Cortex of kidney (tissue), 1 donor: Measurements from ENCODE around the gene CCDC171.
"Not testable (repeated sequence)": the region's sequence is repeated elsewhere in the genome, so short reads cannot be mapped to it uniquely, and the experiment has no call there.

Source experiments
- DNase-seq: peaks from one replicate; lab custom pipeline; 2025; lab: John Stamatoyannopoulos, UW

Gene CCDC171

DNA sequence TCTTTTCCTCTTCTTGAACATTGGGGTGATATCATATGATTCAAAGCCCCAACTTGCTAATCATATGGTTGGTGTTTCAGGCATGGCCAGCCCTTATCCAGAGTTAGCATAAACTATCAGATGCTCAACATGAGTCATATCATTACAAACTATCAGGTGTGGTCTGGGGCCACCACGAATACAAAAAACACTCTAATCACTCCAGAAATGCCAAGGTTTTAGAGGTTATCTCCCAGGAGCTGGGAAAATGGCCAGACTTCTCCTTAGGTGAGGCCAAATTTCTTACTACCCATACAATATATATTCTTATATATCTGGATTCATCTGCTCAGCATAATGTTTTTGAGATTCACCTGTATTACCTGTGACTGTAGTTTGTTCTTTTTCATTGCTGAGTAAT lies 210.5 kb downstream of the CCDC171 start:
- no peak for DNase-seq

DNA sequence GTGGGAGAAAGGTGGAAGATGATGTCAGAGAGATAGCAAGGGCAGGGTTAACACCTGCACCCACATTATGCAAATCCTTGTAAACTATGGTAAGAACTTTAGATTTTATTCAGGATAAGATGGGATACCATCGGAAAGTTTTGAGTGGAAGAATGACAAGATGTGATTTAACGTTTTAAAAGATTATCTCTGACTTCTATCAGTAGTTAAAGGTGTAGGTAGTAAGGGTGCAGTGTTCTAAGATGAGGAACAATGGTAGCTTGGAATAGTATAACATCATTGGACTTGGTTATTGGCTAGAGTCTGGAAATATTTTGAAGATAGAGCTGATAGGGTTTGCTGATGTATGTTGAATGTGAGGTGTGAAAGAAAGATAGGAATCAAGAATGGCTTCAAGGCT lies 211.3 kb downstream of the CCDC171 start:
- DNase-seq = no peak

DNA sequence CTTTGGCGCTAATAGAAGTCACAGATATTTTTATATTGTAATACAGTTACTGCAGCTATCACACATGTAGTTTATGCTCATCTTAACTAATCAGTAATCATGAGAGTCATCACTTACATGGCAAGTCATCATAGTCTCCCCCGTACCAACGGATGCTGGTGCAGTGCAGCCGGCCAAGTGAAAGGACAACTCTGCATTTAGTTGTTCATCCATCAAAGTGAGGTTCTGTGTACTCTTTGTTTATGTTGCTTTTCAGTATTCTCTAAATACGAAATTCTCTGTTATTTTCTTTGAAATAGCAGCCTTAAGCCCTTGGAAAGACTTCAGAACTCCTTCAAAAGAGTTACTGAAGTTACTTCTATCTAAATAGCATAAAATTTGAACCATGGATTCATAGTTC lies 216.7 kb downstream of the CCDC171 start:
- no peak for DNase-seq

DNA sequence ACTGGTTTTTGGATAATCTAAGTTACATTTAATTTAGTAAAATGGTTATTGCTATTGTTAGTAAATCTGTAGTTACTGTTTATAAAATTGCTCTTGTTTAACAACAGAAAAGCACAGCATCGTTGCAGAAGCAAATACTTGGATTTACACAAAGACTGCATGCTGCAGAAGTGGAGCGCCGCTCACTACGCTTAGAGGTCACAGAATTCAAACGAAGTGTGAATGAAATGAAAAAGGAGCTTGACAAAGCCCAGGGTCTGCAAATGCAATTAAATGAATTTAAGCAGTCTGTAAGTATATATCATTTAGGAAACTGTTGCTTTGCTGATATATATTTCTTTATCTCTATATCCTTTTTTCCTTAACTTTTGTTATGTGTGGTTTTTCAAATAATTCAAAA lies 226.0 kb downstream of the CCDC171 start:
- DNase-seq = no peak

DNA sequence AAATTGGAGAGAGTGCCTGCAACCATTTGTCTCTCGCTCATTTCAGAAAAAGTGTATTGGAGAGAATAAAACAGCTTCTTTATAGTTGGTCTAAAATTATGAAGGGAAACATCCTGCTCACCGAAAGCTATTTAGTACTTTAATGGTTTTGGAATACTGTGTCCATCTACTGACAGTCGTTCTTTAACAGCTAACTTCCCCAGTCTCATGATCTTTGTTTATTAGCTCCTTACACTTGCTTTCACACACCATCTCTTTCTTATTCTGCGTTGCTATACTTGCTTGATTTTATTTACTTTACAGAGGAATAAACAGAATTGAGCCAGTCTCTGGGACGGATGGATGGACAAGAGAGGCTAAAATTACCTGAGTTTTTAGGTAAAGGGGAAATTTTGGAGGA lies 229.3 kb downstream of the CCDC171 start:
- DNase-seq = no peak

DNA sequence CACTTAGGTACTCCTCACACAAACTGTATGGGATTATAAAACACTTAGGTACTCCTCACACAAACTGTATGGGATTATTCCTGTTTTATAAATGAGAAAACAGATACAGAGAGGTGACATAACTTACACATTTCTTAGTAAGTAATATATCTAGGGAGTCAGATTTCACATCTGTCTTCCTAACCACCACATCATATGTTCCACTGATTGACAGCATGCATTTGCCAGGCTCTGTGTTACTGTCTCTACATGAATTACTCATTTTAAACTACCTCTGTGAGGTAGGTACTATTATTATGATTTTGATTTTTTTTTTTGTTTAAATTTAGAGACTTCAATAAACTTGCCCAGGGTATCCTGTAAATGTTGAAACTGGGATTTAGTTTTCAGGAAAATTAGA lies 232.7 kb downstream of the CCDC171 start:
- DNase-seq = no peak

DNA sequence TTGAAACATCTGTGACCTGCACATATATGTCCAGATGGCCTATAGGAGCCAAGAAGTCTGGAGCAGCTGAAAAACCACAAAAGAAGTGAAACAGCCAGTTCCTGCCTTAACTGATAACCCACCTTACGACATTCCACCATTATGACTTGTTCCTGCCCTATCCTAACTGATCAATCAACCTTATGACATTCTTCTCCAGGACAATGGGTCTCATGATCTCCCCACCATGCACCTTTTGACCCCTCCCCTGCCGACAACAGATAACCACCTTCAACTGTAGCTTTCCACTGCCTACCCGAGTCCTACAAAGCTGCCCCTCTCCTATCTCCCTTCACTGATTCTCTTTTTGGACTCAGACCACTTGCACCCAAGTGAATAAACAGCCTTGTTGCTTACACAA lies 233.8 kb downstream of the CCDC171 start:
- no peak for DNase-seq

DNA sequence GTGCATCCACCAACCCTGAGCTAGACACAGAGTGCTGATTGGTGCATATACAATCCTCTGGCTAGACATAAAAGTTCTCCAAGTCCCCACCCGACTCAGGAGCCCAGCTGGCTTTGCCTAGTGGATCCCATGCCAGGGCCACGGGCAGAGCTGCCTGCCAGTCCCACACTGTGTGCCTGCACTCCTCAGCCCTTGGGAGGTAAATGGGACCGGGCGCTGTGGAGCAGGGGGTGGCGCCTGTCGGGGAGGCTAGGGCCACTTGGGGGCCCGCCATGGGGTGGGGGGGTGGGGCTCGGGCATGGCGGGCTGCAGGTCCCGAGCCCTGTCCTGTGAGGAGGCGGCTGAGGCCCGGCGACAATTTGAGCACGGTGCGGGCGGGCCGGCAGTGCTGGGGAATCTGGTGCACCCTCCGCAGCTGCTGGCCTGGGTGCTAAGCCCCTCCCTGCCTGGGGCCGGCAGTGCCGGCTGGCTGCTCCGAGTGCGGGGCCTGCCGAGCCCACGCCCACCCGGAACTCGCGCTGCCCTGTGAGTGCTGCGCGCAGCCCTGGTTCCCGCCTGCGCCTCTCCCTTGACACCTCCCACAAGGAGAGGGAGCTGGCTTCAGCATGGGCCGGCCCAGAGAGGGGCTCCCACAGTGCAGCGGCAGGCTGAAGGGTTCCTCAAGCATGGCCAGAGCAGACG lies 257.5 kb downstream of the CCDC171 start:
- not testable (repeated sequence) for DNase-seq

DNA sequence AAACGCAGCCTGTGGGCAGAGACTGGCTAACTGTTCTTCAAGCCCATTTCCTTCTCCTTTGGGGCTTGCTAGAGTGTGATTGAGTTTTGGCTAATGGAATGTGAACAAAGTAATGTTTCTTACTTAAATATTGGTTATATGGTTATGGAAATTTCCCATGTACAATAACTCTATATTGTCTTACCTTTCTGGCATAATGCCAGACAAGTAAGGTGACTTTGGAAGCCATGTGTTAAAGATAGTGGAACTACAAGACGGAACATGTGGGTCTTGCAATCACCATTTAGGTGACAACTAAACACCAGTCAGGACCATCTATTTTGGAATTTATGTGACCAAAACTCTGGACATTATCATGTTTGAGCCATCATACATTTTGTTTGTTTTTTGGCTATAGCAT lies 260.2 kb downstream of the CCDC171 start:
- no peak for DNase-seq

DNA sequence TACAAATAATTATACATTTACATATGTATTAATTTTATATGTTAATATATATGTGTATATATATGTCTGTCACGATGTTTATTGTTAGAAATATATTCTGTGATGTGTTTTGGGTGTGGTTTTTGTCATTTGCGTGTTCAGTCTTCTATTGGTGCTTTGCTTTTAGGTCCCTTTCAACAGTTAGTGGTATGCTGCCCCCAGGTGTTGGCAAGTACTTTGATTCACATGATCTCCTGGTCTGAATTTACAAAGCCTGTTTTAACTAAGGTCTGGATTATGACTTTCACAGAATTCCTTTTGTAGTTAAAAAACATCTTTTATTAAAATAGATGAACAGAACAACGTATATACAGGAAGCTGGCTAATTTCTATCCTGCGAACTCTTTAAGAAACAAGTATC lies 271.5 kb downstream of the CCDC171 start:
- DNase-seq = no peak

DNA sequence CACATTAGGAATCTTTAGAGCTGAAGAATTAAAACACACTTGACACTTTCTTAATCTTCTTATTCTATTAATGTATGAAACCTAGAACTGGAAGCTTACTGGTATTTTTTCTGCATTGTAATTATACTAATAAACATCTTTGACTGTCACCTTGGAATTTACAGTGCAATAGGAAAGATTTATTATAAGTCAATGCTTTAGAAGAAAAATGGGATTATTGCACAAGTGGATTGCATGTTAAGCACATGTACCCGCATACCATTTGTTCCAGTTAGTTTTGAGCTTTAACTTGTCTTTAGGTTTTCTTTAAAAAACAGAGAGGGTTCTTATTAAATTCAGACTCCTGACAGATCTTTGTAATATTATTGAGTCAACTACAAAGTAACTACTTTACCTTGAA lies 278.5 kb downstream of the CCDC171 start:
- no peak for DNase-seq

DNA sequence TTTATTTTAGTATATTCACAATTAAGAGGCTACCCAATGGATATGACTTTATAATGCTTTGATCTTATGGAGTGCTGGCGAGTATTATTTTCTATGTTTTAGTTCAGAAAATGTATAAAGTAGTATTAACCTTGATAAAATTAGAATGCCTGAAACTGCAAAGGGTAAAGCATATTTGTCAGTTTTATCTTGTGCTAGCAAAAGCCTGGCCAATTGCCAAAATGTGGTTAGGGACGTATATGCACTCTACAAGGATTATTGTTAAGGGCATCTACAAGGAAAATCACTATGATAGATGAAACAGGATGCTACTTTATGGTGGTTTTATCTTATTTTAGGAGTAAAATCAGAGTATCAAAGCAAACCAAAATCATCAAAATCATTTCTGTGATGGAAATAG lies 281.7 kb downstream of the CCDC171 start:
- no peak for DNase-seq

DNA sequence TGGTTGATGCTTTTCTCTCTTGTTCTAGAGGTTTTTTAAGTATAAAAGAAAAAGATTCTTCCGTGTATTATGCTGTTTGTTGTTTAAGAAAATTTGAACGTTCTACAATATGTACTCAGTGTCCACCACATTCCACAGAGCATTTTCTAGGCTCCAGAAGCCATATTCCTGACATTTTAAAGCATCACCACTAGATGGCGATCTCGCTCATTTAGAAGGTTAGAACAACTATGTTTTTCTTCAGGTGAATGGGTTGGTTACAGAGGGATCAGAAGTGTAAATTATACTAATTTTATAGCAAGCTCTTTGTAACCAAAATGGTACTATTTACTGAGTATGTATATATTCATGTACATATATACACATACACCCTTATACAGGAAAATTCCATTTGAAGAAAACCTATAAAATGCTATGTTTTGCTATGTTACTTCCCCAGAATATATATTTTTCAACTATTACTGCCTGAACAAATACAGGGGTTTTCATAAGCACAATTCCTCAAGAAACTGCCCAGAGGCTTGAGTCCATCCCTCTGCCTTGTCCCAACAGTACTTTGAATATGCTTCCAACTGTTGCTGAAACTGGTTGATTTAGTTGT lies 284.3 kb downstream of the CCDC171 start:
- no peak for DNase-seq

DNA sequence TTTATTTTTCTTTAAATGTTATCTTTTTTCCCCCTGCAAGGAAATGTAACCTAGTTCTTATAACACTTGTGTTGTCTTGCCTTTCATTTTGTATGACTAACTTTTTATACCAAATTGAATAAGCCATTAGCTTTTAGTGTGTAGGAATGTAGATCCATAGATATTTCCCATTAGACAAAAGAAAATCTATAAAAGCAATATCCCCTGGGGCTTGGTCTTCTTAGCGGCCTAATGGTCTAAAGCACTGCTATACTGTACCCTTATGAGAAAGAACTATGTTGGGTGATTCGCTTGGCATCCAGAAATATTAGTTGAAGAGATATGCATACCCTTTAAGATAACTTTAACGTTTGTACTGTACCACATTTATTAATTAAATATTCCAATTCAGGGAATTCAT lies 289.2 kb downstream of the CCDC171 start:
- no peak for DNase-seq

DNA sequence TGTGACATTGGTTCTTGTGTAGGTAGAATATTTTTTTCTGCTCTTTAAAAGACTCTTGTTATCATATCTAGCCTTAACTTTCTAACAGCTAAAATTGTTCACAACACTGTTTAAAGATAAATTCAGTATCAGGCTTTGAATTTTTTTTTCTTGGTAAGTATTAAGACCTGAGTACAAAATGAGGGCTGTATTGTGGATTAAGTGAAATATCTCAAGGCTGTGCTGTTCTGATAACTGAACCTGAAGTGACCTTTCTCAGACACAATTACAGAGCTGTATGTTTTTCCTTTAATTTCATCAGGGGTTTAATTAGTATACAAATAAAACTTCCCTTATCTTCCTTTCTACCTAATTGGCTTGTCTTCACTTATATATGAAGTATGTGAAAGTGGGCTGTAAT lies 290.5 kb downstream of the CCDC171 start:
- DNase-seq = no peak

DNA sequence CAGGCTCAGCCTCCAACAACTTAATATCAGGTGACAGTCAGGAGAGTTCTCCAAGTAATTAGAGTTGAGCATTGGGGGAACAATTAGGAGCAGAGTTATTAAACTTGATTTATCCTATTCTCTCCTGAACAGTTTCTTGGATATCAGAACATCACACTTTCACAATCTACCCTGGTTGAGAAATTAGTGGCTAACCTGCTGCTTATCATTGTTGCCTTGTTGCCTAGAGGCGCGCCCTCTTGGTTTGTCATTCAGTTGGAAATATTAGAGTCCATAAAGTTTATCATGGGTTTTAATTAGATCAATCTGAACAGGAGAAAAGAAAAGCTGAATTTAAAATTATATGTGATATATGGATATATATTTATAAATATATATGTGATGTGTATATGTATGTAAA lies 291.1 kb downstream of the CCDC171 start:
- no peak for DNase-seq

DNA sequence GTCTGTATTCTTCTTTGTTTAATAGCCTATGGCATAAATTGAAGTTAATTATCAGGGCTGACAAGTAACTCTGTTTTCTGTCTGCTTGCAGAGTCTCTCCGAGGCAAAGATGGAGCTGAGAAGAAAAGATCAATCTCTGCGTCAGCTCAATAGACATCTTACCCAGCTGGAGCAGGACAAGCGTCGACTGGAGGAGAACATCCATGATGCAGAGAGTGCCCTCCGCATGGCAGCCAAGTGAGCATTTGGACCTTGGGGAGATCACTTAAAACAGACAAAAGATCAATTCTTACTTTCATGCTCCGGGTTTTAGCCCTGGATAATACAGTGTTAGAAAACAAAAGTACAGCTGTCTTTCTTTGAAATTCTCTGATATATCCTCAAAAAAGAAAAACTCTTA lies 293.8 kb downstream of the CCDC171 start:
- DNase-seq = no peak

DNA sequence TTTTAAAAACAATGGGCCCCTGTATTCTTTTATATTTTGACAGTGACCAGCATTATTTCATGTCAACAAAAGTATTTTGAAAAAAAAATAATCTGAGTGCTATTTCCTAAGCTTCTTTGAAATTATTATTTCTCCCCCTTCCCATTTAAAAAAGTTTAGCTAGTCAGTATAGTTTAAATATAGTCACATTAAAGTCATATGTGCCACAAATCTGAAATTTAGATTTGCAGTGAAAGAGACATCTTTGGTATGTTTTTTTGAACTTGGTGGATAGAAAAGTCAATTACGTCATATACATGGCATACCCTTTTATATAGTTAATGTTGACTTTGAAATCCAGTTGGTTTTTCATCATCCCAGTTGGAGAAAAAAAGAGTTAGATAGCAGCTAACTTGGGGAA lies 297.0 kb downstream of the CCDC171 start:
- no peak for DNase-seq

DNA sequence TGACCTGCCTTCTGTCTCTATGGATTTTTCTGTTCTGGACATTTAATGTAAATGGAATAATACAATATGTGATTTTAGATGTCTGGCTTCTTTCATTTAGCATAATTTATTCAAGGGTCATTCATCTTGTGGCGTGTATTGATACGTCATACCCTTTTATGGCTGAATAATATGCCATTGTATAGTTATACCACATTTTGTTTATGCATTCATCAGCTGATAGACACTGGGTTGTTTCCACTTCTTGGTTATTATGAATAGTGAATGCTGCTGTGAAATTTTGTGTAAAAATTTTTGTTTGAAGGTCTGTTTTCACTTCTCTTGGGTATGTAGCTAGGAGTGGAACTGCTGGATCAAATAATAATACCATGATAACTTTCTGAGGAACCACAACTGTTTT lies 298.9 kb downstream of the CCDC171 start:
- no peak for DNase-seq

DNA sequence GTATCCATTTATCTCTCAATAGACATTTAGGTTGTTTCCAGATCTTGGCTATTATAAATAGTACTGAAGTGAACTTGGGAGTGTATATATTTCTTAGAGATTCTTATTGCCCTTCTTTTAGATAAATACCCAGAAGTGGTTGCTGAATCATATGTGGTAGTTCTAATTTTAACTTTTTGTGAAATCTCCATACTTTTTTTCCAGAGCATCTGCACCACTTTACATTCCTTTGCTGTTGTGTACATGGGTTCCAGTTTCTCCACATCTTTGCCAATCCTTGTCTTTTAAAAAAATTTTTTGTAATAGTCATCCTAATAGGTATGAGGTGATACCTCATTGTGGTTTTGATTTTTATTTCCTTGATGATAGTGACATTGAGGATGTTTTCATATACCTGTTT lies 303.7 kb downstream of the CCDC171 start:
- no peak for DNase-seq

DNA sequence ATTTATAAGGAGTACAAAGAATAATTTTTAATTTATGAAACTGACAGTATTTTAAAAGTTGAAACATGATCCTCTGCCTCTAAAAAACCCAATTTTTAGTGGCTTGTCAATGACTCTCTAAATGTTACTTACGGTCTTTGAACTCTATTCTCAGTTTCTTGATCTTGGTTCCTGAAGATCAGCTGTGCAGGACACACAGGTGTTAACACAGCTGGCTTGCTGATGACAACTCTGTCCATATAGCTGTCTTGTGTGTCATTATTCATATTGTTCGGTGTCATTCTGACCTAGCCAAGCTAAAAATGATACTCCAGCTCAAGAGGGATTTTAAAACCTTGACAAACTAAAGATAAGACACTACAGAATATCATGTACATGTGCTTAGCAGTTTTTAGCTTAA lies 314.5 kb downstream of the CCDC171 start:
- no peak for DNase-seq

DNA sequence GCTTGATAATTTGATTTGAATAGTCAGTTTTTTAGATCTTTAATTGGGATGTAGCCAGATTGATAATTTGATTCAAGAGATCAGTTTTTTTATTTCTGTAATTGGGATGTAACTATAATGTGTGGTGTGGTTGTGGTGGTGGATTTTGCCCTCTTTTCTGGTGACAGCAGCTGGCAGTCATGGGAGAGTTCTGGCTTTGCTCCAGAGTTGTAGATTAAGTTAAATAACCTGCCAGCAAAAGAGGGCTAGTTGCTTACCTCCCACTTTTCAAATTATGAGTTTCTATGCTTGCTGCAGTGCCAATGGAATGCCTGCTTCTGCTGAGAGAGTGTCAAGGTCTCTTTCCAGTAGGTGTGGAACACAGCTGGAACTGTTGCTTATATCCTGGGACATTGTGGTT lies 315.1 kb downstream of the CCDC171 start:
- no peak for DNase-seq

DNA sequence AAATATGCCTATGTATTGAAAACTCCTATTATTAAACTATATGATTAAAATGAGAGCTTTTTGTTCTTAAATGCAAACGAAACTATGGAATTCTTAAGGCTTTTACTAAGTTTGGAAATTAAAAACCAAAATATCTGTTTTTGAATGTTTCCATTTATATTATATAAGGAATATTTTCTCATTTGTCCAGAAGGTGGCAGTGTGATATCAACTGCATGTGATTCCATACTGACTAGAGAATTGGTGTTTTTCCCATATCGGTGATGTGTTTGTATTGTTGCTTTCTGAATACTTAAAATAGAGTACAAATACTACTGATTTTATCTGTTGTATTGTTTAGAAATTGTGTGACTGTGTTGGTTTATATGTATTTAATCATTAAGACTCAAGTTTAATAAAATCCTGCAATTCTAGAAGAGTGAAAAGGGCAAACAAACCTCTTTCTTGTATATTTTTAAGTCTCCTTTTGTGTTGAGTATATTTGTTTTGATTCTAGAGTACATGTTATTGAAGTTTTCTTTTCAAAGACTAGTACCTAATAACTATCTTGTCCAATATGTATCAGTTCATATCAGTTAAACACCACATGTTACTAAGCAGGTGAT lies 320.8 kb downstream of the CCDC171 start:
- no peak for DNase-seq

DNA sequence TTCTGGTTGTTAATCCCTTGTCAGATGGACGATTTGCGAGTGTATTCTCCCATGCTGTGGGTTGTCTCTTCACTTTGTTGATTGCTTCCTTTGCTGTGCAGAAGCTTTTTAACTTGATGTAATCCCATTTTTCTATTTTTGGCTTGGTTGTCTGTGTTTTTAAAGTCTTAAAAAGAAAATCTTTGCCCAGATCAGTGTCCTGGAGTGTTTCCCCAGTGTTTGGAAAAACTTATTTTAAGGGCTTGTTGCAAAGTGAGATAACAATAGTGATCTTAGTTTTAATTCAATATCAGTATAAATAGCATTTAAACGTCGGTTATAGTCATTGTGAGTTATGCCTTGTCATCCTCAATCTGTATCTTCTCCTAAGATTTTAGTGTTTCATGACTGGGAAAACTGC lies 329.5 kb downstream of the CCDC171 start:
- DNase-seq = no peak
